Stimulated activated CD8-positive, alpha-beta memory T cell treated with anti-CD3 and anti-CD28 coated beads, Interleukin-7, amount 100 ng/mL, for 48 hours (primary cell): ENCODE measurements around the gene FCER1G.

Experiments used
- DNase-seq, 2 donors: peaks; one replicate each; pipeline ENCODE4 v3.0.0-alpha.2; 2020; ENCODE audit warnings: low read depth in 1 of 2; ENCODE audit errors: extremely low read depth in 1 of 2

Gene FCER1G

GRCh38 chr1:161187311-161187710, 27.8 kb upstream of the FCER1G start:
- DNase-seq, result no peak

- DNase-seq, result no peak
Observed at GRCh38 chr1:161188381-161188780, 26.7 kb upstream of the FCER1G start.

GRCh38 chr1:161189036-161189435, 26.1 kb upstream of the FCER1G start:
- DNase-seq, result no peak

- DNase-seq, result no peak
Observed at GRCh38 chr1:161190962-161191521, 24.1 kb upstream of the FCER1G start.

- DNase-seq, result no peak
Observed at GRCh38 chr1:161191971-161192370, 23.1 kb upstream of the FCER1G start.

GRCh38 chr1:161192476-161193465, 22.3 kb upstream of the FCER1G start:
- no peak for DNase-seq

GRCh38 chr1:161193561-161194235, 21.4 kb upstream of the FCER1G start:
- DNase-seq, result no peak

GRCh38 chr1:161195171-161195570, 19.9 kb upstream of the FCER1G start:
- no peak for DNase-seq

- DNase-seq, result no peak
Observed at GRCh38 chr1:161196111-161196510, 19.0 kb upstream of the FCER1G start.

GRCh38 chr1:161196521-161197451, 18.3 kb upstream of the FCER1G start:
- no peak for DNase-seq

- DNase-seq, result no peak
Observed at GRCh38 chr1:161197560-161198193, 17.4 kb upstream of the FCER1G start.

GRCh38 chr1:161198194-161198896, 16.8 kb upstream of the FCER1G start:
- DNase-seq, result no peak

GRCh38 chr1:161198897-161199431, 16.1 kb upstream of the FCER1G start, which contains the start of gene ADAMTS4:
TSS of gene ADAMTS4 (minus strand) at chr1:161199054. CDS start at chr1:161198627, 427 bp downstream.
- DNase-seq, result no peak

- no peak for DNase-seq
Observed at GRCh38 chr1:161199506-161200139, 15.5 kb upstream of the FCER1G start.

GRCh38 chr1:161200421-161200991, 14.6 kb upstream of the FCER1G start:
- DNase-seq, result no peak

- DNase-seq, result no peak
Observed at GRCh38 chr1:161200992-161201835, 13.9 kb upstream of the FCER1G start.
